ENCODE results near the gene JARID2. TPM values are rescaled to one million over a fixed set of nuclear protein-coding genes. Genes with fewer than 3 reads are reported as not detected.

JARID2 gene
- total and polyA plus RNA-seq, 4 donors: 3.8 to 14.8 (median 12.0) TPM

- no peak overlapping the region for H3K27ac ChIP-seq (ENCODE audit: low read depth in 1 of 2, low read length in 1 of 2)
- H3K4me3 ChIP-seq: no peak overlapping the region
- 92 to 96% methylated on average over 5 of the region's 5 CpGs for WGBS, 2 donors
- peaks cover 0 to 3% (median under 1%) of the 10 kb centered on the region in 4 donors for H3K9me3 ChIP-seq (ENCODE audit: control insufficient read depth in 4 of 4, insufficient read depth in 3 of 4, low read length in 3 of 4)
- peak overlapping the region in 1 of 2 donors; percentile 24 for H3K9ac ChIP-seq (ENCODE audit: insufficient read depth in 1 of 2, low read length in 2 of 2)
- ATAC-seq (ENCODE audit: insufficient read depth, low FRiP score): no peak
- H3K27me3 ChIP-seq (ENCODE audit: control insufficient read depth in 3 of 3, insufficient read depth in 3 of 3, low read length in 2 of 3): no peaks in the 10 kb centered on the region
- peaks cover 5 to 32% (median 12%) of the 10 kb centered on the region in 5 donors for H3K4me1 ChIP-seq (ENCODE audit: control insufficient read depth in 5 of 5, insufficient read depth in 5 of 5, low read length in 5 of 5)
- H3K36me3 ChIP-seq (ENCODE audit: control insufficient read depth in 4 of 4, insufficient read depth in 4 of 4, low read length in 4 of 4): no peaks in the 10 kb centered on the region
- DNase-seq: no peak
- TF ChIP-seq CTCF (IDR thresholded peaks at IDR 0.05; ENCODE audit: control extremely low read depth, extremely low read depth): no peak
Measured at GRCh38 chr6:15546591-15546990, 300.7 kb downstream of the JARID2 start.

- 67 to 68% methylated on average over 5 of the region's 5 CpGs for WGBS, 2 donors
- peaks cover 0 to 3% (median under 1%) of the 10 kb centered on the region in 4 donors for H3K9me3 ChIP-seq (ENCODE audit: control insufficient read depth in 4 of 4, insufficient read depth in 3 of 4, low read length in 3 of 4)
- ATAC-seq (ENCODE audit: insufficient read depth, low FRiP score): no peak
Measured at GRCh38 chr6:15547400-15547799, 301.5 kb downstream of the JARID2 start.

GRCh38 chr6:15549371-15549770, 303.5 kb downstream of the JARID2 start:
- no peak overlapping the region for H3K4me3 ChIP-seq
- H3K36me3 ChIP-seq (ENCODE audit: control insufficient read depth in 4 of 4, insufficient read depth in 4 of 4, low read length in 4 of 4): no peaks in the 10 kb centered on the region
- H3K9ac ChIP-seq (ENCODE audit: insufficient read depth in 1 of 2, low read length in 2 of 2): no peak overlapping the region
- WGBS, 2 donors: 83 to 87% methylated on average over 13 to 14 of the region's 14 CpGs
- peaks cover 5 to 32% (median 12%) of the 10 kb centered on the region in 5 donors for H3K4me1 ChIP-seq (ENCODE audit: control insufficient read depth in 5 of 5, insufficient read depth in 5 of 5, low read length in 5 of 5)
- ATAC-seq (ENCODE audit: insufficient read depth, low FRiP score) (no peak), DNase-seq (no peak)
- no peak for TF ChIP-seq CTCF (IDR thresholded peaks at IDR 0.05; ENCODE audit: control extremely low read depth, extremely low read depth)
- no peaks in the 10 kb centered on the region for H3K27me3 ChIP-seq (ENCODE audit: control insufficient read depth in 3 of 3, insufficient read depth in 3 of 3, low read length in 2 of 3)
- H3K27ac ChIP-seq (ENCODE audit: low read depth in 1 of 2, low read length in 1 of 2): no peak overlapping the region
- peaks cover 0 to 2% (median 0%) of the 10 kb centered on the region in 4 donors for H3K9me3 ChIP-seq (ENCODE audit: control insufficient read depth in 4 of 4, insufficient read depth in 3 of 4, low read length in 3 of 4)

More at GRCh38 chr6:15547400-15547799, 301.5 kb downstream of the JARID2 start:
- Histone ChIP-seq H3K9ac (ENCODE audit: insufficient read depth in 1 of 2, low read length in 2 of 2) (no peak overlapping the region), H3K27ac (ENCODE audit: low read depth in 1 of 2, low read length in 1 of 2) (no peak overlapping the region), H3K4me1 (ENCODE audit: control insufficient read depth in 5 of 5, insufficient read depth in 5 of 5, low read length in 5 of 5) (peaks cover 5 to 32% (median 12%) of the 10 kb centered on the region in 5 donors), H3K27me3 (ENCODE audit: control insufficient read depth in 3 of 3, insufficient read depth in 3 of 3, low read length in 2 of 3) (no peaks in the 10 kb centered on the region), H3K36me3 (ENCODE audit: control insufficient read depth in 4 of 4, insufficient read depth in 4 of 4, low read length in 4 of 4) (no peaks in the 10 kb centered on the region), H3K4me3 (no peak overlapping the region)
- no peak for TF ChIP-seq CTCF (IDR thresholded peaks at IDR 0.05; ENCODE audit: control extremely low read depth, extremely low read depth)
- peak; percentile 16 to 86 (median 78) for DNase-seq
